GM23338 (cell line): ENCODE measurements around the gene SNAI1. TPM values are rescaled to one million over a fixed set of nuclear protein-coding genes. Genes with fewer than 3 reads are reported as not detected.

Experiments used
- ATAC-seq: fragments of 200-7000 bp; cut with Tn5 transposase; 3 replicates; pipeline ENCODE4 v1.9.1; 2020
- DNase-seq: peaks from one replicate; pipeline ENCODE4 v3.0.0-alpha.2; 2015; ENCODE audit warnings: low spot score
- H2AFZ ChIP-seq: fragments of 200-600 bp; sonication (generic); 2 replicates; pipeline ENCODE4 v1.8.0; 2016; ENCODE audit warnings: antibody characterized with exemption, mild to moderate bottlenecking, moderate library complexity
- H3F3A ChIP-seq: fragments of 200-600 bp; sonication (generic); replicated peaks from 2 replicates; pipeline ENCODE4 v1.8.0; 2017; ENCODE audit warnings: antibody characterized with exemption, mixed run types, low read depth
- H3K27ac ChIP-seq: fragments of 200-600 bp; sonication (generic); 2 replicates; pipeline ENCODE4 v1.6.1; 2016; ENCODE audit warnings: low read depth
- H3K27me3 ChIP-seq: fragments of 200-600 bp; sonication (generic); 2 replicates; pipeline ENCODE4 v1.8.0; 2016; ENCODE audit warnings: mild to moderate bottlenecking, mixed run types, moderate library complexity; ENCODE audit not compliant: insufficient read depth
- H3K36me3 ChIP-seq: fragments of 200-600 bp; sonication (generic); 2 replicates; pipeline ENCODE4 v1.8.0; 2016; ENCODE audit warnings: mild to moderate bottlenecking; ENCODE audit not compliant: insufficient read depth
- H3K4me1 ChIP-seq: fragments of 200-600 bp; sonication (generic); 2 replicates; pipeline ENCODE4 v1.8.0; 2016; ENCODE audit warnings: mild to moderate bottlenecking, moderate library complexity; ENCODE audit not compliant: insufficient read depth
- H3K4me2 ChIP-seq: fragments of 200-600 bp; sonication (generic); 2 replicates; pipeline ENCODE4 v1.7.1; 2017; ENCODE audit warnings: mixed run types
- H3K4me3 ChIP-seq: fragments of 200-600 bp; sonication (generic); 2 replicates; pipeline ENCODE4 v1.6.1; 2016; ENCODE audit warnings: mixed run types
- H3K79me2 ChIP-seq: fragments of 200-600 bp; sonication (generic); replicated peaks from 2 replicates; pipeline ENCODE4 v1.8.0; 2017; ENCODE audit warnings: mild to moderate bottlenecking; ENCODE audit not compliant: insufficient read depth
- H3K9me2 ChIP-seq: fragments of 200-600 bp; sonication (generic); 2 replicates; pipeline ENCODE4 v1.8.0; 2017; ENCODE audit not compliant: insufficient read depth
- H4K20me1 ChIP-seq: fragments of 200-600 bp; sonication (generic); replicated peaks from 2 replicates; pipeline ENCODE4 v1.8.0; 2017; ENCODE audit warnings: mild to moderate bottlenecking; ENCODE audit not compliant: insufficient read depth
- H3K27ac Mint-ChIP-seq: 2 replicates; pipeline ENCODE4 v1.8.0; 2020; ENCODE audit warnings: inconsistent platforms, mild to moderate bottlenecking, moderate library complexity, mixed read lengths
- H3K27me3 Mint-ChIP-seq: 3 replicates; pipeline ENCODE4 v1.8.0; 2022; ENCODE audit warnings: low read depth, mild to moderate bottlenecking, moderate library complexity, mixed read lengths, inconsistent platforms; ENCODE audit not compliant: insufficient read depth, poor library complexity
- H3K36me3 Mint-ChIP-seq: 3 replicates; pipeline ENCODE4 v1.8.0; 2021; ENCODE audit warnings: low read depth, mild to moderate bottlenecking, inconsistent platforms, moderate library complexity, mixed read lengths
- H3K4me1 Mint-ChIP-seq: 3 replicates; pipeline ENCODE4 v1.8.0; 2020; ENCODE audit warnings: mild to moderate bottlenecking, inconsistent platforms, mixed read lengths
- H3K4me3 Mint-ChIP-seq: 3 replicates; pipeline ENCODE4 v1.8.0; 2021; ENCODE audit warnings: moderate library complexity, mild to moderate bottlenecking, inconsistent platforms, mixed read lengths
- H3K9me3 Mint-ChIP-seq: 3 replicates; pipeline ENCODE4 v1.8.0; 2020; ENCODE audit warnings: moderate library complexity, mild to moderate bottlenecking, inconsistent platforms, mixed read lengths
- CREB1 ChIP-seq: fragments of 250-450 bp; sonication (Bioruptor Pico); IDR thresholded peaks from 2 replicates; pipeline ENCODE4 v1.5.0; 2020; ENCODE audit warnings: low read depth, mild to moderate bottlenecking, moderate library complexity
- EZH2 ChIP-seq: fragments of 200-600 bp; sonication (generic); IDR thresholded peaks from one replicate; pipeline ENCODE4 v1.8.0; 2017; ENCODE audit warnings: antibody characterized with exemption, mild to moderate bottlenecking, low read depth; ENCODE audit not compliant: unreplicated experiment
- EZH2phosphoT487 ChIP-seq: fragments of 200-600 bp; sonication (generic); IDR thresholded peaks from one replicate; pipeline ENCODE4 v1.8.1; 2018; ENCODE audit warnings: antibody characterized with exemption; ENCODE audit not compliant: unreplicated experiment
- JUNB ChIP-seq: IDR thresholded peaks from one replicate; pipeline ENCODE4 v1.6.1; 2016; ENCODE audit warnings: antibody characterized with exemption; ENCODE audit not compliant: unreplicated experiment
- NANOG ChIP-seq: IDR thresholded peaks from 2 replicates; pipeline ENCODE4 v1.6.1; 2016; ENCODE audit warnings: antibody characterized with exemption, borderline replicate concordance
- POLR2AphosphoS5 ChIP-seq: IDR thresholded peaks from 2 replicates; pipeline ENCODE4 v1.6.1; 2016; ENCODE audit warnings: antibody characterized with exemption, low read depth
- REST ChIP-seq: IDR thresholded peaks from one replicate; pipeline ENCODE4 v1.6.1; 2018; ENCODE audit warnings: antibody characterized with exemption; ENCODE audit not compliant: unreplicated experiment
- STAT1 ChIP-seq: IDR thresholded peaks from one replicate; pipeline ENCODE4 v1.6.1; 2016; ENCODE audit warnings: antibody characterized with exemption; ENCODE audit not compliant: unreplicated experiment
- ZNF114 ChIP-seq: fragments of 250-450 bp; sonication (Bioruptor Pico); IDR thresholded peaks from 2 replicates; pipeline ENCODE4 v1.5.0; 2020; ENCODE audit warnings: mild to moderate bottlenecking, moderate library complexity
- ZNF331 ChIP-seq: fragments of 250-450 bp; sonication (Bioruptor Pico); IDR thresholded peaks from 2 replicates; pipeline ENCODE4 v1.5.0; 2020; ENCODE audit warnings: low read depth, mild to moderate bottlenecking, moderate library complexity
- ZNF462 ChIP-seq: fragments of 250-450 bp; sonication (Bioruptor Pico); IDR thresholded peaks from 2 replicates; pipeline ENCODE4 v1.5.0; 2020; ENCODE audit warnings: mild to moderate bottlenecking, moderate library complexity
- polyA plus RNA-seq: library from polyadenylated mRNA; unstranded; fragments of >200 nt; fragmentation: Nextera tagmentation; extraction: Ambion mirVana; gene quantifications from 2 replicates; pipeline ENCODE4 v1.2.1, GENCODE V29; 2016
- total RNA-seq: library from RNA; depleted of rRNA; stranded (reverse); fragments of >200 nt; shearing (Covaris generic); gene quantifications from 2 replicates; pipeline ENCODE4 v1.2.3, GENCODE V29; 2014
- TF ChIP-seq, protein P1 (sequence below), 2 experiments: fragments of 200-600 bp in 1 of 2; sonication (generic) in 1 of 2; conservative IDR thresholded peaks; 2 replicates each; pipeline versions ENCODE4 v1.5.1 to v1.6.1; 2016 to 2017; ENCODE audit warnings: antibody characterized with exemption in 2 of 2, low read depth in 2 of 2, mild to moderate bottlenecking in 2 of 2, moderate library complexity in 1 of 2
- TF ChIP-seq, protein P2 (sequence below): IDR thresholded peaks from 2 replicates; pipeline ENCODE4 v1.6.1; 2016; ENCODE audit warnings: antibody characterized with exemption

The SNAI1 gene
- total and polyA plus RNA-seq, 2 experiments from 2014 or later, result 4.2 to 8.4 TPM

GRCh38 chr20:49987015-49987867, 4.5 kb downstream of the SNAI1 start:
- Histone ChIP-seq H3K27me3 (peaks cover 13% of the 10 kb centered on the region; the same call in 1 of the 2 replicates), H3K4me2 (peak overlapping the region; percentile 99), H2AFZ (no peak overlapping the region), H3K27ac (0 out of 2 replicates have a peak overlapping the region, but pooled peaks have one; percentile 19), H3K4me3 (no peak overlapping the region), H3K4me1 (peaks cover 73% of the 10 kb centered on the region), H4K20me1 (peaks cover 7% of the 10 kb centered on the region; the same call in 1 of the 2 replicates), H3K36me3 (no peaks in the 10 kb centered on the region), H3F3A (0 out of 2 replicates have a peak, but pooled peaks cover 11% of the 10 kb centered on the region), H3K9me2 (no peaks in the 10 kb centered on the region), H3K79me2 (peaks cover 9% of the 10 kb centered on the region)
- Mint-ChIP-seq H3K27ac (peak overlapping the region; percentile 38), H3K27me3 (peaks cover 26% of the 10 kb centered on the region), H3K4me3 (no peak overlapping the region; the same call in 2 of the 3 replicates), H3K9me3 (peaks cover under 1% of the 10 kb centered on the region; the same call in 1 of the 3 replicates), H3K36me3 (peaks cover 31% of the 10 kb centered on the region), H3K4me1 (peaks cover 85% of the 10 kb centered on the region)
- ATAC-seq (peak; percentile 4), DNase-seq (no peak)
- no peak for TF ChIP-seq CREB1
- no peak for TF ChIP-seq ZNF462 (CRISPR knock-in tag)
- TF ChIP-seq ZNF331, result no peak
- no peak for TF ChIP-seq NANOG
- TF ChIP-seq, protein P1, sequence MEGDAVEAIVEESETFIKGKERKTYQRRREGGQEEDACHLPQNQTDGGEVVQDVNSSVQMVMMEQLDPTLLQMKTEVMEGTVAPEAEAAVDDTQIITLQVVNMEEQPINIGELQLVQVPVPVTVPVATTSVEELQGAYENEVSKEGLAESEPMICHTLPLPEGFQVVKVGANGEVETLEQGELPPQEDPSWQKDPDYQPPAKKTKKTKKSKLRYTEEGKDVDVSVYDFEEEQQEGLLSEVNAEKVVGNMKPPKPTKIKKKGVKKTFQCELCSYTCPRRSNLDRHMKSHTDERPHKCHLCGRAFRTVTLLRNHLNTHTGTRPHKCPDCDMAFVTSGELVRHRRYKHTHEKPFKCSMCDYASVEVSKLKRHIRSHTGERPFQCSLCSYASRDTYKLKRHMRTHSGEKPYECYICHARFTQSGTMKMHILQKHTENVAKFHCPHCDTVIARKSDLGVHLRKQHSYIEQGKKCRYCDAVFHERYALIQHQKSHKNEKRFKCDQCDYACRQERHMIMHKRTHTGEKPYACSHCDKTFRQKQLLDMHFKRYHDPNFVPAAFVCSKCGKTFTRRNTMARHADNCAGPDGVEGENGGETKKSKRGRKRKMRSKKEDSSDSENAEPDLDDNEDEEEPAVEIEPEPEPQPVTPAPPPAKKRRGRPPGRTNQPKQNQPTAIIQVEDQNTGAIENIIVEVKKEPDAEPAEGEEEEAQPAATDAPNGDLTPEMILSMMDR (conservative IDR thresholded peaks at IDR 0.05; ENCODE audit: low read depth in 2 of 2), result no peak
- TF ChIP-seq EZH2, result no peak
- TF ChIP-seq REST, result no peak
- TF ChIP-seq EZH2phosphoT487, result no peak
- TF ChIP-seq ZNF114 (CRISPR knock-in tag), result no peak
- TF ChIP-seq STAT1, result no peak
- no peak for TF ChIP-seq JUNB
- TF ChIP-seq POLR2AphosphoS5, result no peak
- TF ChIP-seq, protein P2, sequence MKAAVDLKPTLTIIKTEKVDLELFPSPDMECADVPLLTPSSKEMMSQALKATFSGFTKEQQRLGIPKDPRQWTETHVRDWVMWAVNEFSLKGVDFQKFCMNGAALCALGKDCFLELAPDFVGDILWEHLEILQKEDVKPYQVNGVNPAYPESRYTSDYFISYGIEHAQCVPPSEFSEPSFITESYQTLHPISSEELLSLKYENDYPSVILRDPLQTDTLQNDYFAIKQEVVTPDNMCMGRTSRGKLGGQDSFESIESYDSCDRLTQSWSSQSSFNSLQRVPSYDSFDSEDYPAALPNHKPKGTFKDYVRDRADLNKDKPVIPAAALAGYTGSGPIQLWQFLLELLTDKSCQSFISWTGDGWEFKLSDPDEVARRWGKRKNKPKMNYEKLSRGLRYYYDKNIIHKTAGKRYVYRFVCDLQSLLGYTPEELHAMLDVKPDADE, result no peak
